Activated T-helper 1 cell treated with anti-CD3 and anti-CD28 coated beads, Interleukin-2, amount 50 U/mL, for 16 hours (primary cell): ENCODE measurements around the gene BLOC1S3.
"Not testable (repeated sequence)": the region's sequence is repeated elsewhere in the genome, so short reads cannot be mapped to it uniquely, and the experiment has no call there.

Experiments
- DNase-seq, 2 donors: peaks; one replicate each; pipeline ENCODE4 v3.0.0-alpha.2; 2020; ENCODE audit warnings: low read depth in 1 of 2, low spot score in 1 of 2

Gene BLOC1S3

GRCh38 chr19:45222724-45223123 is 44.1 kb downstream of the BLOC1S3 start:
- no peak for DNase-seq

- DNase-seq, result no peak
These were observed 45.3 kb downstream of the BLOC1S3 start for GRCh38 chr19:45223879-45224278.

GRCh38 chr19:45224645-45225044 is 46.1 kb downstream of the BLOC1S3 start:
- DNase-seq, result no peak

- not testable (repeated sequence) for DNase-seq
These were observed 50.5 kb downstream of the BLOC1S3 start for GRCh38 chr19:45229056-45229455.
